NOMO-1 treated with dmso at 0.1 percent for 144 hours (cell line): ENCODE data around the gene PRCP.
"Not testable (repeated sequence)": the region's sequence is repeated elsewhere in the genome, so short reads cannot be mapped to it uniquely, and the experiment has no call there.

Experiments
- DNase-seq: peaks from one replicate; lab custom pipeline; 2025; ENCODE audit not compliant: unreplicated experiment; lab: John Stamatoyannopoulos, UW

Gene PRCP

GRCh38 chr11:82872377-82873150 lies 27.7 kb downstream of the PRCP start:
- DNase-seq = no peak

- no peak for DNase-seq
Observed at GRCh38 chr11:82871646-82872045, 28.6 kb downstream of the PRCP start.

- no peak for DNase-seq
Observed at GRCh38 chr11:82869657-82870056, 30.6 kb downstream of the PRCP start.

GRCh38 chr11:82867495-82868082 lies 32.6 kb downstream of the PRCP start:
- DNase-seq = peak; percentile 43

- no peak for DNase-seq
Observed at GRCh38 chr11:82865841-82866240, 34.4 kb downstream of the PRCP start.

- peak; percentile 83 for DNase-seq
Observed at GRCh38 chr11:82864268-82864667, 36.0 kb downstream of the PRCP start.

- no peak for DNase-seq
Observed at GRCh38 chr11:82863209-82863608, 37.0 kb downstream of the PRCP start.

GRCh38 chr11:82862379-82862778 lies 37.9 kb downstream of the PRCP start:
- DNase-seq = no peak

- no peak for DNase-seq
Observed at GRCh38 chr11:82859750-82860149, 40.5 kb downstream of the PRCP start.

- no peak for DNase-seq
Observed at GRCh38 chr11:82858556-82859091, 41.6 kb downstream of the PRCP start.

- DNase-seq = no peak
Observed at GRCh38 chr11:82858133-82858532, 42.1 kb downstream of the PRCP start.

- DNase-seq = no peak
Observed at GRCh38 chr11:82857145-82857544, 43.1 kb downstream of the PRCP start.

GRCh38 chr11:82855616-82856015 lies 44.6 kb downstream of the PRCP start:
- DNase-seq = no peak

- not testable (repeated sequence) for DNase-seq
Observed at GRCh38 chr11:82854916-82855315, 45.3 kb downstream of the PRCP start.

GRCh38 chr11:82854242-82854641 lies 46.0 kb downstream of the PRCP start:
- DNase-seq = no peak

GRCh38 chr11:82848829-82849228 lies 51.4 kb downstream of the PRCP start:
- no peak for DNase-seq

GRCh38 chr11:82845356-82846353 lies 54.6 kb downstream of the PRCP start:
- no peak for DNase-seq

GRCh38 chr11:82843057-82843795 lies 57.0 kb downstream of the PRCP start:
- DNase-seq = no peak

- DNase-seq = no peak
Observed at GRCh38 chr11:82842019-82842418, 58.2 kb downstream of the PRCP start.

- DNase-seq = no peak
Observed at GRCh38 chr11:82837650-82838049, 62.6 kb downstream of the PRCP start.

- no peak for DNase-seq
Observed at GRCh38 chr11:82832983-82833382, 67.2 kb downstream of the PRCP start.
